Mucosa of stomach (tissue), 1 donor: ENCODE results near the gene FHOD3.
"Not testable (repeated sequence)": the region's sequence is repeated elsewhere in the genome, so short reads cannot be mapped to it uniquely, and the experiment has no call there.

Experiments used
- H3K27me3 ChIP-seq: one replicate; pipeline ENCODE4 v1.7.0; 2013; ENCODE audit warnings: mild to moderate bottlenecking, low read length; ENCODE audit not compliant: control insufficient read depth, insufficient read depth
- H3K36me3 ChIP-seq: one replicate; pipeline ENCODE4 v1.7.0; 2013; ENCODE audit warnings: low read length; ENCODE audit not compliant: control insufficient read depth, insufficient read depth
- H3K4me1 ChIP-seq: one replicate; pipeline ENCODE4 v1.7.0; 2013; ENCODE audit warnings: mild to moderate bottlenecking, low read length; ENCODE audit not compliant: control insufficient read depth, insufficient read depth
- H3K4me3 ChIP-seq: one replicate; pipeline ENCODE4 v1.7.0; 2013; ENCODE audit warnings: low read length
- H3K9ac ChIP-seq: one replicate; pipeline ENCODE4 v1.7.0; 2013; ENCODE audit warnings: mild to moderate bottlenecking, low read length, moderate library complexity
- H3K9me3 ChIP-seq: one replicate; pipeline ENCODE4 v1.7.0; 2013; ENCODE audit warnings: mild to moderate bottlenecking, low read length, moderate library complexity; ENCODE audit not compliant: control insufficient read depth
- donor health status: Pancreatic carcinoma.

The FHOD3 gene

GRCh38 chr18:36454245-36454644 is 156.7 kb downstream of the FHOD3 start:
- H3K4me1 ChIP-seq: no peaks in the 10 kb centered on the region
- no peaks in the 10 kb centered on the region for H3K9me3 ChIP-seq
- no peak overlapping the region for H3K9ac ChIP-seq
- no peaks in the 10 kb centered on the region for H3K27me3 ChIP-seq
- no peaks in the 10 kb centered on the region for H3K36me3 ChIP-seq
- no peak overlapping the region for H3K4me3 ChIP-seq

GRCh38 chr18:36454848-36455458 is 157.4 kb downstream of the FHOD3 start:
- Histone ChIP-seq H3K9ac (no peak overlapping the region), H3K4me1 (no peaks in the 10 kb centered on the region), H3K9me3 (no peaks in the 10 kb centered on the region)

GRCh38 chr18:36455931-36456330 is 158.4 kb downstream of the FHOD3 start:
- Histone ChIP-seq H3K9me3 (no peaks in the 10 kb centered on the region), H3K27me3 (no peaks in the 10 kb centered on the region), H3K4me3 (no peak overlapping the region), H3K9ac (no peak overlapping the region), H3K4me1 (no peaks in the 10 kb centered on the region), H3K36me3 (no peaks in the 10 kb centered on the region)

More at GRCh38 chr18:36454848-36455458, 157.4 kb downstream of the FHOD3 start:
- no peaks in the 10 kb centered on the region for H3K36me3 ChIP-seq
- no peak overlapping the region for H3K4me3 ChIP-seq
- H3K27me3 ChIP-seq: no peaks in the 10 kb centered on the region

- no peaks in the 10 kb centered on the region for H3K9me3 ChIP-seq
- H3K9ac ChIP-seq: no peak overlapping the region
- H3K36me3 ChIP-seq: no peaks in the 10 kb centered on the region
- no peaks in the 10 kb centered on the region for H3K4me1 ChIP-seq
- no peaks in the 10 kb centered on the region for H3K27me3 ChIP-seq
- no peak overlapping the region for H3K4me3 ChIP-seq
Observed at GRCh38 chr18:36456622-36457021, 159.1 kb downstream of the FHOD3 start.

GRCh38 chr18:36457683-36458082 is 160.2 kb downstream of the FHOD3 start:
- H3K9me3 ChIP-seq: no peaks in the 10 kb centered on the region
- no peaks in the 10 kb centered on the region for H3K4me1 ChIP-seq
- no peak overlapping the region for H3K9ac ChIP-seq
- no peaks in the 10 kb centered on the region for H3K36me3 ChIP-seq
- no peak overlapping the region for H3K4me3 ChIP-seq
- no peaks in the 10 kb centered on the region for H3K27me3 ChIP-seq

- no peaks in the 10 kb centered on the region for H3K4me1 ChIP-seq
- no peaks in the 10 kb centered on the region for H3K9me3 ChIP-seq
- H3K4me3 ChIP-seq: no peak overlapping the region
- no peaks in the 10 kb centered on the region for H3K27me3 ChIP-seq
- no peaks in the 10 kb centered on the region for H3K36me3 ChIP-seq
- H3K9ac ChIP-seq: no peak overlapping the region
Observed at GRCh38 chr18:36458306-36458705, 160.8 kb downstream of the FHOD3 start.

GRCh38 chr18:36459203-36459602 is 161.7 kb downstream of the FHOD3 start:
- Histone ChIP-seq H3K4me3 (no peak overlapping the region), H3K36me3 (no peaks in the 10 kb centered on the region), H3K9me3 (no peaks in the 10 kb centered on the region), H3K27me3 (no peaks in the 10 kb centered on the region), H3K9ac (no peak overlapping the region), H3K4me1 (no peaks in the 10 kb centered on the region)

GRCh38 chr18:36459786-36460185 is 162.3 kb downstream of the FHOD3 start:
- no peaks in the 10 kb centered on the region for H3K9me3 ChIP-seq
- H3K4me1 ChIP-seq: no peaks in the 10 kb centered on the region

GRCh38 chr18:36460324-36460850 is 162.9 kb downstream of the FHOD3 start:
- no peaks in the 10 kb centered on the region for H3K36me3 ChIP-seq
- H3K9ac ChIP-seq: no peak overlapping the region
- no peaks in the 10 kb centered on the region for H3K27me3 ChIP-seq
- H3K4me3 ChIP-seq: no peak overlapping the region
- H3K4me1 ChIP-seq: no peaks in the 10 kb centered on the region
- no peaks in the 10 kb centered on the region for H3K9me3 ChIP-seq

More at GRCh38 chr18:36459786-36460185, 162.3 kb downstream of the FHOD3 start:
- Histone ChIP-seq H3K27me3 (no peaks in the 10 kb centered on the region), H3K36me3 (no peaks in the 10 kb centered on the region), H3K9ac (no peak overlapping the region), H3K4me3 (no peak overlapping the region)

GRCh38 chr18:36460854-36461253 is 163.3 kb downstream of the FHOD3 start:
- Histone ChIP-seq H3K9ac (no peak overlapping the region), H3K4me3 (no peak overlapping the region), H3K9me3 (no peaks in the 10 kb centered on the region), H3K36me3 (no peaks in the 10 kb centered on the region), H3K4me1 (no peaks in the 10 kb centered on the region), H3K27me3 (no peaks in the 10 kb centered on the region)

- H3K36me3 ChIP-seq: no peaks in the 10 kb centered on the region
- no peaks in the 10 kb centered on the region for H3K4me1 ChIP-seq
- no peaks in the 10 kb centered on the region for H3K27me3 ChIP-seq
- H3K9ac ChIP-seq: no peak overlapping the region
- H3K9me3 ChIP-seq: no peaks in the 10 kb centered on the region
- H3K4me3 ChIP-seq: no peak overlapping the region
Observed at GRCh38 chr18:36461551-36461987, 164.1 kb downstream of the FHOD3 start.

GRCh38 chr18:36463516-36463915 is 166.0 kb downstream of the FHOD3 start:
- H3K9me3 ChIP-seq, H3K27me3 ChIP-seq, H3K9ac ChIP-seq, H3K4me3 ChIP-seq, H3K36me3 ChIP-seq, H3K4me1 ChIP-seq: not testable (repeated sequence)
